ENCODE measurements around the gene LRRC15.

DNA sequence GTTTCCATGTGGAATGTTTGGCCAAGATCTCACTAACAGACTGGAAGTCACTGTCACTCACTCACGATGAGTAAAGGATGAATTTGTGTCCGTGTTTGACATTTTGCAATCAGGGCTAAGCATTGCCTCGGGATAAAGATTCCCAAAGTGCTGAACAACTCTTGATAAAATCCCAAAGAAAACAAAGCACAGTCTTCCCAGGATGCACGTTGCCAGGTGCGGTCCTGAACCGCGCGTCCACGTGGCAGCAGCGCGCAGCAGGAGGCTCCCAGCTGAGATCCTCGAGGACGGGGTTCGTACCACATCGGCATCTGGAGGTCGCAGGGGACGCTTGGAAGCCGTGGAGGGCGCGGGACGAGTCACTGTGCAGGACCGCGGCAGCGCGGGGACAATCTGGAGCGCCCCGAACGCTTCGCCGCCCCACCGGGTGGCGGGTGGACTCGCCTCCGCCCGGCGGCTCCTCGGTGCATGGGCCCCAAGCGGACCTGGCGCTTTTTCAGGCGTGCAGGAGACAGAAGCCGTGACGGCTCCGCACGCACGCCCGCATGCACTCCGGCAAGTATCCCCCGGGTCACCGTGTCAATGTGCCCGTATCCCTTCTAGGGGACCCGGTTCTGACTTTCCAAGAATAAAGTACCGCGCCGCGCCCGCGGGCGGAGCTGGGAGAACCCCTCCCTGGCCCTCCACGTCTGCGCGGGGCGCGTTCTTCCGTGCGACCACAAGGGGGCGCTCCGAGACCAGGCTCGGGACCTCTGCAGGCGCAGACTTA lies 36.1 kb downstream of the LRRC15 start:
- TF ChIP-seq, protein P1, sequence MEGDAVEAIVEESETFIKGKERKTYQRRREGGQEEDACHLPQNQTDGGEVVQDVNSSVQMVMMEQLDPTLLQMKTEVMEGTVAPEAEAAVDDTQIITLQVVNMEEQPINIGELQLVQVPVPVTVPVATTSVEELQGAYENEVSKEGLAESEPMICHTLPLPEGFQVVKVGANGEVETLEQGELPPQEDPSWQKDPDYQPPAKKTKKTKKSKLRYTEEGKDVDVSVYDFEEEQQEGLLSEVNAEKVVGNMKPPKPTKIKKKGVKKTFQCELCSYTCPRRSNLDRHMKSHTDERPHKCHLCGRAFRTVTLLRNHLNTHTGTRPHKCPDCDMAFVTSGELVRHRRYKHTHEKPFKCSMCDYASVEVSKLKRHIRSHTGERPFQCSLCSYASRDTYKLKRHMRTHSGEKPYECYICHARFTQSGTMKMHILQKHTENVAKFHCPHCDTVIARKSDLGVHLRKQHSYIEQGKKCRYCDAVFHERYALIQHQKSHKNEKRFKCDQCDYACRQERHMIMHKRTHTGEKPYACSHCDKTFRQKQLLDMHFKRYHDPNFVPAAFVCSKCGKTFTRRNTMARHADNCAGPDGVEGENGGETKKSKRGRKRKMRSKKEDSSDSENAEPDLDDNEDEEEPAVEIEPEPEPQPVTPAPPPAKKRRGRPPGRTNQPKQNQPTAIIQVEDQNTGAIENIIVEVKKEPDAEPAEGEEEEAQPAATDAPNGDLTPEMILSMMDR (IDR thresholded peaks at IDR 0.05), result peak; percentile 93 to 99 (median 98)
- TF ChIP-seq POLR2A (IDR thresholded peaks at IDR 0.05), result no peak
